ENCODE data around the gene TNIP2. TPM values are rescaled to one million over a fixed set of nuclear protein-coding genes. Genes with fewer than 3 reads are reported as not detected.

Gene TNIP2
- polyA plus RNA-seq, 3 donors: 17.2 to 18.4 (median 17.8) TPM

Other genes with a start within 250 kb of the TNIP2 start
- 10 to 100 TPM; 23.3 to 25.7 (median 23.7) TPM for gene FAM193A, start 219.7 kb downstream of the TNIP2 start, polyA plus RNA-seq (ENCODE audit: insufficient read length in 3 of 3)
- 10 to 100 TPM; 21.7 to 28.4 (median 25.7) TPM for gene SH3BP2, start 36.7 kb upstream of the TNIP2 start, polyA plus RNA-seq (ENCODE audit: insufficient read length in 3 of 3)
- 100 to 1,000 TPM; 224 to 234 (median 228) TPM for gene ADD1, start 87.5 kb upstream of the TNIP2 start, polyA plus RNA-seq (ENCODE audit: insufficient read length in 3 of 3)
- 10 to 100 TPM; 30.3 to 31.4 (median 30.5) TPM for gene NOP14, start 207.1 kb upstream of the TNIP2 start, polyA plus RNA-seq (ENCODE audit: insufficient read length in 3 of 3)
- 1 to 10 TPM; 5.9 to 8.2 (median 6.7) TPM for gene GRK4, start 207.2 kb upstream of the TNIP2 start, polyA plus RNA-seq (ENCODE audit: insufficient read length in 3 of 3)